Prostate gland (tissue), 2 donors: ENCODE results near the gene CMTR2.

Experiments used
- POLR2A ChIP-seq: fragments of 450-650 bp; IDR thresholded peaks from one replicate; pipeline ENCODE4 v1.6.1; 2016; ENCODE audit warnings: antibody characterized with exemption, mild to moderate bottlenecking
- TF ChIP-seq, protein P1 (sequence below), 4 experiments: fragments of 200-600 bp in 2 of 4; fragments of 450-650 bp in 2 of 4; sonication (generic) in 2 of 4; IDR thresholded peaks; 1 replicate in 3 of 4; 2 replicates in 1 of 4; pipeline ENCODE4 v1.5.1; 2016 to 2019; ENCODE audit warnings: antibody characterized with exemption in 4 of 4, mild to moderate bottlenecking in 2 of 4, moderate library complexity in 2 of 4

DNA sequence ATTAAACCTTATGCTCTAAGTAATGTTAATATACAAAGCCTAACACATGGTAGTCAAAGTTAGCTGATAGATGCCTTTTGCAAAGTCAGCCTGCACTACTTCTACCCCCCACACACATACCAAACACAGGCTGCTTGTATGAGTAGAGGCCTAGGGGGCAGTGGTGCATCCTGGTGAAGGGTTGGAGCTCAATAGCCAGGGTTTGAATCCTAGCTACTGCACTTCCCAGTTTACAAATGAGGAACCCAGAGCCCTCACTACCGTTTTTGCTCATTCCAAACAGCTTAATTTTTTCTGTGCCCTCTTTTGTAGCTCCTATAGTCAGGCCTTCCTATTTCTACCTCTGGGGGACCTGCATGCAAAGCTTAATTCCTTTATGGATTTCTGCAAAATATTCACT lies 39.8 kb downstream of the CMTR2 start:
- TF ChIP-seq, protein P1, sequence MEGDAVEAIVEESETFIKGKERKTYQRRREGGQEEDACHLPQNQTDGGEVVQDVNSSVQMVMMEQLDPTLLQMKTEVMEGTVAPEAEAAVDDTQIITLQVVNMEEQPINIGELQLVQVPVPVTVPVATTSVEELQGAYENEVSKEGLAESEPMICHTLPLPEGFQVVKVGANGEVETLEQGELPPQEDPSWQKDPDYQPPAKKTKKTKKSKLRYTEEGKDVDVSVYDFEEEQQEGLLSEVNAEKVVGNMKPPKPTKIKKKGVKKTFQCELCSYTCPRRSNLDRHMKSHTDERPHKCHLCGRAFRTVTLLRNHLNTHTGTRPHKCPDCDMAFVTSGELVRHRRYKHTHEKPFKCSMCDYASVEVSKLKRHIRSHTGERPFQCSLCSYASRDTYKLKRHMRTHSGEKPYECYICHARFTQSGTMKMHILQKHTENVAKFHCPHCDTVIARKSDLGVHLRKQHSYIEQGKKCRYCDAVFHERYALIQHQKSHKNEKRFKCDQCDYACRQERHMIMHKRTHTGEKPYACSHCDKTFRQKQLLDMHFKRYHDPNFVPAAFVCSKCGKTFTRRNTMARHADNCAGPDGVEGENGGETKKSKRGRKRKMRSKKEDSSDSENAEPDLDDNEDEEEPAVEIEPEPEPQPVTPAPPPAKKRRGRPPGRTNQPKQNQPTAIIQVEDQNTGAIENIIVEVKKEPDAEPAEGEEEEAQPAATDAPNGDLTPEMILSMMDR (IDR thresholded peaks at IDR 0.05), result no peak
- no peak for TF ChIP-seq POLR2A
